Measurements from ENCODE around the gene TBXT.

GRCh38 chr6:166127624-166128472 lies 39.8 kb downstream of the TBXT start:
- TF ChIP-seq SP1 (IDR thresholded peaks at IDR 0.05): no peak
- no peak for TF ChIP-seq FOXK2 (IDR thresholded peaks at IDR 0.05)
- TF ChIP-seq FOXM1 (IDR thresholded peaks at IDR 0.05; ENCODE audit: borderline replicate concordance): no peak
- no peak for TF ChIP-seq BHLHE40 (IDR thresholded peaks at IDR 0.05; ENCODE audit: borderline replicate concordance)
- TF ChIP-seq CTBP1 (IDR thresholded peaks at IDR 0.05; ENCODE audit: borderline replicate concordance): no peak
- no peak for TF ChIP-seq TARDBP (IDR thresholded peaks at IDR 0.05)
- no peak for TF ChIP-seq ZNF384 (IDR thresholded peaks at IDR 0.05)
- TF ChIP-seq L3MBTL2 (conservative IDR thresholded peaks at IDR 0.05): no peak
- TF ChIP-seq ELF4 (IDR thresholded peaks at IDR 0.05): no peak
- TF ChIP-seq SUZ12 (IDR thresholded peaks at IDR 0.05): no peak
- no peak for TF ChIP-seq NFRKB (IDR thresholded peaks at IDR 0.05)
